Limb (tissue), 2 donors: ENCODE data around the gene GRIK4.

Experiments
- DNase-seq, 2 donors: peaks; one replicate each; pipeline ENCODE4 v3.0.0-alpha.2; 2016; ENCODE audit errors: extremely low spot score in 2 of 2

GRIK4 gene

GRCh38 chr11:120509346-120510053 is 2.0 kb upstream of the GRIK4 start:
- peak in 1 of 2 donors; percentile 8 for DNase-seq

GRCh38 chr11:120510406-120511115 is 987 bp upstream of the GRIK4 start:
- no peak for DNase-seq

DNA sequence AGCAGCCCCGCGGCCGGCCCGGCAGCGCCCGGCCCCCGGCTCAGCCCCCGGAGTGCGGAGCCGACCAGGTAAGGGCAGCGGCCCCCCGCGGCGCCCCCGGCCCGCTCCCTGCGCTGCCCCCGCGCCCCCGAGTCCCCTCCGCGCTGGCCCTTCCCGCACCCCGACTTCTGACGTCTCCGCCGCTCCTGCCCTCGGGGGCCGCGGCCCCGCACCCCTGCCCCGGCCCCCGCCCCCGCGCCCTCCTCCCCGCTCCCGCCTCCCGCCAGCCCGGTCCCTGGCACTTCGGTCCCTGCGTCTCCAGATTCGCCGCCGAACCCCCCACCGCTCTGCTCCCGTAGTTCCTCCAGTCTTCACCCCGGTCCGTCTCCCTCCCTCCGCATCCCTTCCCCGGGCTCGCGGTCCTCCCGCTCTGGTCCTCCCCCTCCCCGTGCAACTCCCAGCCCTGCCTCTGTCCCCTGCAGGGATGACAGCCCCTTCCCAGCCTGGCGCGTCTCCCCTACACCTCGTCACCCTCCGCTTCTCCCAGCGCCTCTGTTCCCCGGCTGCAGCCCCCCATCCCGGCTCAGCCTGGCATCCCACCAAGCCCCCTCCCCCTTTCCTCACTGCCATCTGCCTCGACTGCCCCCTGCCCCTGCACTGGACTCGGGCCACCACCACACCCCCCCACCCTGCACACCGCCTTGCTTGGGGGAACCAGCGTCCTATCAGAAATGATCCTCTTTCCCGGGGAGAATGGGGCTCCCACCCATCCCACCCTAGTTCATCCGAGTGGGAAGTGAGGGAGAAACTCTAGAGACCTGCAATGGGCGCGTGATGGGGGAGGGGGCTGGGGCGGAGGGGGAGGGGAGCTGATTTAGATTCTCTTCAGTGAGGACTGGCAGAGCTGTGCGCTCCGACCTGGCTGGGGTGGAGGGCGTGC is 531 bp downstream of the GRIK4 start:
- DNase-seq: peak in 1 of 2 donors; percentile 67

- peak in 1 of 2 donors; percentile 54 for DNase-seq
These were observed 1.3 kb downstream of the GRIK4 start for GRCh38 chr11:120512739-120513435.

DNA sequence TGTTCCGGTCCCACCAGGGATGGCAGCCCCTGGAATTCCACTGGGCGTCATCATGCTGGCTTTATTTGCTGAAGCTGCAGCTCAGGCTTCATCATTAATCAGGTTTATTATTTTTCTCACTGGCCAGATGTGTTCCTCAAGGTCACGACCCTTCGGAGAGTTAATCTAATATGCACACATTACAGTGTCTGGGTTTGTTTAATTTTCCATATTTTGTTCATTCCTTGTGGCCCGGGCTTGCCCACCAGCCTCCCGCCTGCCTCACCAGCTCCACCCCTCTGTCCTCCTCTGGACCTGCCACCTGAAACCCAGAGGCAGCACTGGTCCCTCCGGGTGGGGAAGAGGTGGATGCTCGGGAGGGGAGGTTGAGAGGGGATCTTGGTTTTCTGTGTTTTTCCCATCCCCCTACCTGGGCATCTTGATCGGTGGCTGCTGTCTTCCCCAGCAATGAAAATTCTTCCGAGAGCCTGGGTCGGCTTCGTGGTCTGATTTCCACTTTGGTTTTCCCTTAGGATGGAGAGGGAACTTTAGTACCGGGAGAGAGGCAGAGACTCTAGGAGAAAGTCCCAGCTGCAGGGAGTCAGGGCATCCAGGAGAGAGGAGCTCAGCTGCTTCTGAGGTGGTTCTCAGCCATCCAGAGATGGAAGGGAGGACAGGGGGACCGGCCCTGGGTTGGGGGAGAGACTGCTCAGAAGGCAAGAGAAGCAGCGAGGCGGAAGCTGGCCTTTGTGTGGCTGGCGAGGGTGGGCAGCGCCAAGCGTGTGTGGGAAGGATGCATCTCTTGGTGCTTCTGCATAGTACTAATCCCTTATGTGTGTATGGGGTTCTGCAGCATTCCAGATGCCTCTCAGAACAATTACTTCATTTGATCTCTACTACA is 2.1 kb downstream of the GRIK4 start:
- DNase-seq: peak in 1 of 2 donors; percentile 29

DNA sequence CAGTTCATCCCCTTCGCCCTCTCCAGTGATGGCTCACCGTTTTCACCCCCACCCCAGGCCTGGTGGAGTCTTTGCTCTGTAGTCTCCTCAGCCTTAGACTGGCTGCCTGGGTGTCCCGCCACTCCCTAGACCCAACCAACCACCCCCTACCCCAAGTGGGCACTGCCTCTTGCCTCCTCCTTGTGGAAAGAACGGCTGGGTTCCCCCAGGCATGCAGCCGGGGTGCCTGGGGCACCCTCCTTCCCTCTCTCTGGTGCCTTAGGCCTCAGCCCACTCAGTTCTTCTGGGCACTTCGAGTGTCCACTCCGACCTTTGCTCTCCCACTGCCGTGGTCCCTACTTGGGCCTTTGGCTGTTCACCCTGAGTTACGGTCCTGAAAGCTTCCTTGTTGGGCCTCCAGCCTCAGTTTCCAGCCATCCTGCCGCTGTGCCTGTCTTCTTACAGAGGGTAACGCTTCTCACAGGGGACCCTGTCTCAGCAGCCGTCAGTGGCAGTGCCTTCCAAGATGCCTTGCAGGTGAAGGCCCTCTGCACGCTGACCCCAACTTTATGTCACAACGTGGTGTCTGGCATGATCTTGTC is 3.1 kb downstream of the GRIK4 start:
- DNase-seq: no peak

GRCh38 chr11:120515186-120515723 is 3.7 kb downstream of the GRIK4 start:
- no peak for DNase-seq

- no peak for DNase-seq
These were observed 5.2 kb downstream of the GRIK4 start for GRCh38 chr11:120516461-120517389.

- no peak for DNase-seq
These were observed 5.8 kb downstream of the GRIK4 start for GRCh38 chr11:120517390-120517761.

DNA sequence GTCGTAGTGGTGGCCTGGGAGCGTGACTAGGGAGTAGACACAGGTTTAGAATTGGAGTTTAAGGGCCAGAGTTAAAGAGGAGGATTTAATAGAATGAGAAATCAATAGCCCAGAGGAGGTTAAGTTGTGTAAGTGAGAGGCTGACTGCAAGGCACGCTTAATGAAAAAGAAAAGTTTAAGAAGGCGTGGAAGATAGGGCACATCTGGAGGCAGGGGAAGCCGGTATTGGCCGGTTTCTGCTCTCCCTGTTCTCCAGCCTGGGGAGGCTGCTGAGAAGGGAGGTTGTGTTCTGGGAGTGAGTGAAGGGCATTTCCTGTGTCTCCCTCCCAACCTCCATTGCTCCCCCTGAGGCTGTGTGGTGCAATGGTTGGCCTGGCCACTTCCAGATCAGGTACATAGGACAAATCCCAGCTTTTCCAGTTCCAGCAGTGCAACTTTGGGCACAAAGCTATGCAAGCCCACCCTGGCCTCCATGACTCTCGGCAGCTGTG is 6.3 kb downstream of the GRIK4 start:
- no peak for DNase-seq

DNA sequence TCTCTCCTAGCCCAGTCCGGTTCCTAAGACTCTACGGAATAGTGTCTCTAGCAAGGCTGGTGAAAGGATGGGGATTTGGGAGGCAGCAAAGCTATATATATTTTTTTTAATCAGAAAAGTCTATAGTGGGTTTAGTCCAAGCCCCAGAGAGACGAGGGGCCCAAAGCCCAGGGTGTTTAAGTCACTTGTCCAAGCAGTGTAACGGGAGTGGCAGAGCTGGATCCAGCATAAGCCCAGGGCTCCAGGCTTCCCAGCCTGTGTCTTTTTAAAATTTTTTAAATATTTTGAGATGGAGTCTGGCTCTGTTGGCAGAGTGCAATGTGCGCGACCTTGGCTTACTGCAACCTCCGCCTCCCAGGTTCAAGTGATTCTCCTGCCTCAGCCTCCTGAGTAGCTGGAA is 6.8 kb downstream of the GRIK4 start:
- no peak for DNase-seq

- no peak for DNase-seq
These were observed 7.9 kb downstream of the GRIK4 start for GRCh38 chr11:120519474-120519873.

- no peak for DNase-seq
These were observed 8.7 kb downstream of the GRIK4 start for GRCh38 chr11:120520091-120520822.

- DNase-seq: no peak
These were observed 9.6 kb downstream of the GRIK4 start for GRCh38 chr11:120521176-120521575.

- no peak for DNase-seq
These were observed 10.5 kb downstream of the GRIK4 start for GRCh38 chr11:120522021-120522420.

DNA sequence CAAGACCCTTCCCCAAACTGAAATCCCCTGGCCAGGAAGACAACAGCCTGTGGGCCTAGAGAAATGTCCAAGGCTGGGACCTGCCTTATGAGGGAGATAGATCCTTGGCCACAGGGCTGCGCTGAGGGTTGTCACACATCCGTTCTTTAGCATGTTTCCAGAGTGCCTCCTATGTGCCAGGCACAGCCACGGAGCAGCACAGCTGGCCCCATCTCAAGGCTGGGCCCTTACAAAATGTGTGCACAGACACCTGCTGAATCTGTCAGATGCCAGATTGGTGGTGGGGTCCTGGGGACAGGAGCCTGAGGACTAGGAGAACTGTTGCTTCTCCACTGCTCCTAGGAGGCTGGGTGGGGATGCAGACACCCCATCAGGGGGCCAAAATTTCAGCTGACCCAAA is 11.2 kb downstream of the GRIK4 start:
- no peak for DNase-seq

DNA sequence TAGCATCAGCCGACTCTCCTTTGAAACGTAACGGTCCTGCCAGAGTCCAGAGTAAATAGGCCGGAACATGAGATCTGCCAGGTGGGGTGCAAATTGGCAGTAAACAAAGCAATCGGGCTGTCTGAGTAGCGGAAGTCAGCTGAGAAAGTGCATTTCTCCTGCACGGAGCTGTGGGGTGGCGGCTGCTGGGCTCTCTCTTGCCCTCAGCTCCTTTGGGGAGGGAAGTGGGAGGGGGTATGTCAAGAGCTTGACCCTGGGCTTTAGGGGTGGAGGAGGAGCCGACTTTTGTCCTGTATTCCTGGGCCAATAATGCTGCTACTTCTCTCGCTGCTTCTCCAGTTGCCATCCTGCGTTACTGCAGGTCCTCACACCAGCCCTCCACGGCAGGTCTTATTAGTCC is 11.6 kb downstream of the GRIK4 start:
- DNase-seq: no peak

- no peak for DNase-seq
These were observed 13.1 kb downstream of the GRIK4 start for GRCh38 chr11:120524536-120525085.
